GM18502 (cell line): ENCODE data around the gene PPARA.

Experiments
- ATAC-seq: cut with Tn5 transposase; IDR thresholded peaks from one replicate; pipeline ENCODE4 v1.9.1; 2021; ENCODE audit warnings: mild to moderate bottlenecking; ENCODE audit not compliant: unreplicated experiment, poor library complexity

The PPARA gene

GRCh38 chr22:46286006-46286405, 135.7 kb downstream of the PPARA start:
- no peak for ATAC-seq

GRCh38 chr22:46286941-46287872, 136.9 kb downstream of the PPARA start:
- ATAC-seq, result no peak

GRCh38 chr22:46287873-46288751, 137.8 kb downstream of the PPARA start:
- ATAC-seq, result peak; percentile 75

- no peak for ATAC-seq
Measured at GRCh38 chr22:46288846-46289243, 138.5 kb downstream of the PPARA start.

- no peak for ATAC-seq
Measured at GRCh38 chr22:46289244-46289891, 139.0 kb downstream of the PPARA start.

- ATAC-seq, result no peak
Measured at GRCh38 chr22:46290121-46290842, 140.0 kb downstream of the PPARA start.

GRCh38 chr22:46290843-46291785, 140.8 kb downstream of the PPARA start:
- ATAC-seq, result no peak

- no peak for ATAC-seq
Measured at GRCh38 chr22:46292173-46292572, 141.8 kb downstream of the PPARA start.

GRCh38 chr22:46292732-46293131, 142.4 kb downstream of the PPARA start:
- no peak for ATAC-seq
